ENCODE results near the gene FAM13A. TPM values are rescaled to one million over a fixed set of nuclear protein-coding genes. Genes with fewer than 3 reads are reported as not detected.

FAM13A gene
- total RNA-seq, 1 donor from 2014 or later, result 40.3 TPM

- TF ChIP-seq, protein P1, sequence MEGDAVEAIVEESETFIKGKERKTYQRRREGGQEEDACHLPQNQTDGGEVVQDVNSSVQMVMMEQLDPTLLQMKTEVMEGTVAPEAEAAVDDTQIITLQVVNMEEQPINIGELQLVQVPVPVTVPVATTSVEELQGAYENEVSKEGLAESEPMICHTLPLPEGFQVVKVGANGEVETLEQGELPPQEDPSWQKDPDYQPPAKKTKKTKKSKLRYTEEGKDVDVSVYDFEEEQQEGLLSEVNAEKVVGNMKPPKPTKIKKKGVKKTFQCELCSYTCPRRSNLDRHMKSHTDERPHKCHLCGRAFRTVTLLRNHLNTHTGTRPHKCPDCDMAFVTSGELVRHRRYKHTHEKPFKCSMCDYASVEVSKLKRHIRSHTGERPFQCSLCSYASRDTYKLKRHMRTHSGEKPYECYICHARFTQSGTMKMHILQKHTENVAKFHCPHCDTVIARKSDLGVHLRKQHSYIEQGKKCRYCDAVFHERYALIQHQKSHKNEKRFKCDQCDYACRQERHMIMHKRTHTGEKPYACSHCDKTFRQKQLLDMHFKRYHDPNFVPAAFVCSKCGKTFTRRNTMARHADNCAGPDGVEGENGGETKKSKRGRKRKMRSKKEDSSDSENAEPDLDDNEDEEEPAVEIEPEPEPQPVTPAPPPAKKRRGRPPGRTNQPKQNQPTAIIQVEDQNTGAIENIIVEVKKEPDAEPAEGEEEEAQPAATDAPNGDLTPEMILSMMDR (IDR thresholded peaks at IDR 0.05), result no peak
- TF ChIP-seq EZH2phosphoT487 (IDR thresholded peaks at IDR 0.05) (no peak), EZH2 (IDR thresholded peaks at IDR 0.05) (no peak)
- H3K36me3 ChIP-seq, result no peaks in the 10 kb centered on the region
- Mint-ChIP-seq H3K27ac (no peak overlapping the region), H3K36me3 (peaks cover 3% of the 10 kb centered on the region), H3K4me1 (no peaks in the 10 kb centered on the region), H3K9me3 (no peaks in the 10 kb centered on the region), H3K4me3 (no peak overlapping the region), H3K27me3 (ENCODE audit: insufficient read depth, low read depth) (no peaks in the 10 kb centered on the region)
- DNase-seq (ENCODE audit: low spot score), result no peak
- H3K4me3 ChIP-seq, result no peak overlapping the region
- no peak overlapping the region for H3K9ac ChIP-seq
- no peaks in the 10 kb centered on the region for H3K27me3 ChIP-seq
- H3K9me3 ChIP-seq (ENCODE audit: low read depth), result no peaks in the 10 kb centered on the region
- H3K27ac ChIP-seq, result no peak overlapping the region
- H2AFZ ChIP-seq (replicated peaks), result no peak overlapping the region
- no peaks in the 10 kb centered on the region for H3F3A ChIP-seq (ENCODE audit: low read depth)
- H3K4me2 ChIP-seq, result no peak overlapping the region
- no peaks in the 10 kb centered on the region for H4K20me1 ChIP-seq (ENCODE audit: low read depth)
- no peaks in the 10 kb centered on the region for H3K79me2 ChIP-seq (ENCODE audit: low read depth)
- H3K4me1 ChIP-seq, result no peaks in the 10 kb centered on the region
Observed at GRCh38 chr4:88836216-88836615, 220.8 kb downstream of the FAM13A start.

GRCh38 chr4:88831031-88831430 lies 226.0 kb downstream of the FAM13A start:
- no peak for DNase-seq (ENCODE audit: low spot score)
- Mint-ChIP-seq H3K4me1 (no peaks in the 10 kb centered on the region), H3K4me3 (no peak overlapping the region), H3K36me3 (no peaks in the 10 kb centered on the region), H3K27ac (no peak overlapping the region), H3K27me3 (ENCODE audit: insufficient read depth, low read depth) (no peaks in the 10 kb centered on the region), H3K9me3 (no peaks in the 10 kb centered on the region)
- no peaks in the 10 kb centered on the region for H3K9me3 ChIP-seq (ENCODE audit: low read depth)
- H3K27me3 ChIP-seq, result no peaks in the 10 kb centered on the region
- H3K4me2 ChIP-seq, result no peak overlapping the region
- H3F3A ChIP-seq (ENCODE audit: low read depth), result no peaks in the 10 kb centered on the region
- H3K4me1 ChIP-seq, result no peaks in the 10 kb centered on the region
- H3K9ac ChIP-seq, result no peak overlapping the region
- H2AFZ ChIP-seq (replicated peaks), result no peak overlapping the region
- H3K4me3 ChIP-seq, result no peak overlapping the region
- TF ChIP-seq, protein P1 (IDR thresholded peaks at IDR 0.05), result no peak
- TF ChIP-seq EZH2 (IDR thresholded peaks at IDR 0.05) (no peak), EZH2phosphoT487 (IDR thresholded peaks at IDR 0.05) (no peak)
- no peaks in the 10 kb centered on the region for H3K79me2 ChIP-seq (ENCODE audit: low read depth)
- no peaks in the 10 kb centered on the region for H4K20me1 ChIP-seq (ENCODE audit: low read depth)
- H3K36me3 ChIP-seq, result no peaks in the 10 kb centered on the region
- H3K27ac ChIP-seq, result no peak overlapping the region

GRCh38 chr4:88830598-88830997 lies 226.4 kb downstream of the FAM13A start:
- Mint-ChIP-seq H3K27me3 (ENCODE audit: insufficient read depth, low read depth) (no peaks in the 10 kb centered on the region), H3K36me3 (no peaks in the 10 kb centered on the region), H3K4me3 (no peak overlapping the region), H3K9me3 (no peaks in the 10 kb centered on the region), H3K4me1 (no peaks in the 10 kb centered on the region), H3K27ac (no peak overlapping the region)
- no peaks in the 10 kb centered on the region for H3K4me1 ChIP-seq
- no peaks in the 10 kb centered on the region for H3K27me3 ChIP-seq
- no peak overlapping the region for H3K4me3 ChIP-seq
- H3K36me3 ChIP-seq, result no peaks in the 10 kb centered on the region
- no peak for DNase-seq (ENCODE audit: low spot score)
- no peak overlapping the region for H3K4me2 ChIP-seq
- no peaks in the 10 kb centered on the region for H3F3A ChIP-seq (ENCODE audit: low read depth)
- H3K27ac ChIP-seq, result no peak overlapping the region
- no peak overlapping the region for H2AFZ ChIP-seq (replicated peaks)
- no peaks in the 10 kb centered on the region for H3K9me3 ChIP-seq (ENCODE audit: low read depth)
- TF ChIP-seq EZH2 (IDR thresholded peaks at IDR 0.05) (no peak), EZH2phosphoT487 (IDR thresholded peaks at IDR 0.05) (no peak)
- TF ChIP-seq, protein P1 (IDR thresholded peaks at IDR 0.05), result no peak
- H4K20me1 ChIP-seq (ENCODE audit: low read depth), result no peaks in the 10 kb centered on the region
- H3K79me2 ChIP-seq (ENCODE audit: low read depth), result no peaks in the 10 kb centered on the region
- H3K9ac ChIP-seq, result no peak overlapping the region

Data from neural progenitor cell (in vitro differentiated cells).